Panc1 (cell line): ENCODE data around the gene GPC3. TPM values are rescaled to one million over a fixed set of nuclear protein-coding genes. Genes with fewer than 3 reads are reported as not detected.

Experiments used
- ATAC-seq: fragments of 200-7000 bp; cut with Tn5 transposase; 2 replicates; pipeline ENCODE4 v1.9.1; 2020; ENCODE audit warnings: mild to moderate bottlenecking, moderate library complexity
- BruUV-seq: library from RNA; stranded (reverse); fragments of 400-500 nt; replicated peaks from 2 replicates; lab custom pipeline; 2021; lab: Mats Ljungman, UMichigan
- CTCF ChIA-PET: fragments of 300-600 bp; sonication (Branson Sonifier 250); formaldehyde crosslinking; loops from one replicate; lab custom pipeline; 2022; ENCODE audit warnings: antibody characterized with exemption; lab: Charles Lee
- POLR2A ChIA-PET: fragments of 300-600 bp; sonication (Branson Sonifier 250); formaldehyde crosslinking; loops from one replicate; lab custom pipeline; 2022; ENCODE audit warnings: antibody characterized with exemption; lab: Charles Lee
- DNase-seq: peaks from one replicate; pipeline ENCODE4 v3.0.0-alpha.2; 2010; ENCODE audit warnings: low read depth, low spot score
- H3K27ac ChIP-seq: 2 replicates; pipeline ENCODE4 v1.5.1; 2011; ENCODE audit warnings: mild to moderate bottlenecking, low read length, inconsistent platforms
- H3K27me3 ChIP-seq: fragments of 200-500 bp; sonication (Bioruptor generic); 2 replicates; pipeline ENCODE4 v1.6.0; 2014; ENCODE audit warnings: low read length, inconsistent platforms; ENCODE audit not compliant: control insufficient read depth, insufficient read depth
- H3K36me3 ChIP-seq: fragments of 200-500 bp; sonication (Bioruptor generic); 2 replicates; pipeline ENCODE4 v1.5.1; 2014; ENCODE audit warnings: inconsistent platforms, mild to moderate bottlenecking, low read length, moderate library complexity; ENCODE audit not compliant: control insufficient read depth, insufficient read depth
- H3K4me1 ChIP-seq: 2 replicates; pipeline ENCODE4 v1.5.1; 2011; ENCODE audit warnings: inconsistent platforms, mild to moderate bottlenecking, low read length, moderate library complexity; ENCODE audit not compliant: control insufficient read depth, insufficient read depth
- H3K4me3 ChIP-seq, 2 experiments: 2 replicates each; pipeline ENCODE4 v1.5.1; 2011 to 2012; ENCODE audit warnings: low read depth in 2 of 2, low read length in 2 of 2, mild to moderate bottlenecking in 2 of 2, inconsistent platforms in 1 of 2, moderate library complexity in 1 of 2
- H3K9me3 ChIP-seq: fragments of 200-500 bp; sonication (Bioruptor generic); 2 replicates; pipeline ENCODE4 v1.5.1; 2014; ENCODE audit warnings: low read depth, mild to moderate bottlenecking, inconsistent platforms, low read length, moderate library complexity; ENCODE audit not compliant: control insufficient read depth, insufficient read depth
- CTCF ChIP-seq: fragments of 450-650 bp; IDR thresholded peaks from 2 replicates; pipeline ENCODE4 v1.5.1; 2017; ENCODE audit warnings: mild to moderate bottlenecking
- POLR2AphosphoS5 ChIP-seq: IDR thresholded peaks from 2 replicates; pipeline ENCODE4 v1.6.1; 2012; ENCODE audit warnings: mild to moderate bottlenecking, low read depth, low read length, moderate library complexity
- SIN3A ChIP-seq: IDR thresholded peaks from 2 replicates; pipeline ENCODE4 v1.6.1; 2012; ENCODE audit warnings: low read depth, mild to moderate bottlenecking, low read length, moderate library complexity, borderline replicate concordance; ENCODE audit not compliant: insufficient read depth
- TCF7L2 ChIP-seq: IDR thresholded peaks from 2 replicates; pipeline ENCODE4 v1.6.1; 2011; ENCODE audit warnings: mild to moderate bottlenecking, low read depth, low read length, inconsistent platforms
- in situ Hi-C: cut with HindIII; loops from 2 replicates; pipeline ENCODE4 v1.10.0; 2016; ENCODE audit warnings: low sequenced_read_pairs, low pct_unique_long_range_greater_than_20kb
- intact Hi-C: fragments of 100-400 bp; cut with micrococcal nuclease; formaldehyde crosslinking; loops from one replicate; pipeline ENCODE4 v1.10.0; 2022; ENCODE audit not compliant: unreplicated experiment
- total RNA-seq: library from RNA; stranded (reverse); gene quantifications from one replicate; pipeline ENCODE4 v1.2.1, GENCODE V29; 2021; ENCODE audit not compliant: unreplicated experiment
- TF ChIP-seq, protein P1 (sequence below), 2 experiments: IDR thresholded peaks; 2 replicates each; pipeline ENCODE4 v1.6.1; 2011 to 2012; ENCODE audit warnings: low read depth in 2 of 2, control low read depth in 1 of 2, low read length in 1 of 2, mild to moderate bottlenecking in 1 of 2, moderate library complexity in 1 of 2; ENCODE audit not compliant: insufficient read depth in 1 of 2

GPC3 gene
- total RNA-seq, 1 experiment from 2014 or later = 0.95 TPM

DNA sequence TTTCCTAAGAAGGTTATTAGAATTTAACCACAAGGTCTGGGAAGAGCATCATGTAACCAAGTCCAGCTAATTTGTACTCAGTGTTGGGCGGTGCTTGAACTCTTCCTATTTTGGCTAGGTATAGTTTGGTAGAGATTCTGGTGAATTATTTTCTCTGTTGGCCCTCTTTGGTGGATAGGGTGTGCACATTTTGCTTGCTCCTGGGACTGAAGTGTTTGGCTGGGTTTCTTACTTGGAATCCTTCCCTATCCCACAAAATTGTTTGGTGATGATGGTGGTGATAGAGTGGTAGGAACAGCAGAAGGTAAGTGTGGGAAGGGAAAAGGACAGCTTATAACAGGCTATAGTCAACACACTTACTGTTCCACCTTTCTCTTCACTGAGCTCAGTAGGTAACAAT lies 375.3 kb downstream of the GPC3 start:
- intact Hi-C loops (no loop called here), in situ Hi-C loops (no loop called here)
- no peaks in the 10 kb centered on the region for H3K4me1 ChIP-seq
- TF ChIP-seq POLR2AphosphoS5 = no peak
- no peak for TF ChIP-seq TCF7L2
- TF ChIP-seq, protein P1, sequence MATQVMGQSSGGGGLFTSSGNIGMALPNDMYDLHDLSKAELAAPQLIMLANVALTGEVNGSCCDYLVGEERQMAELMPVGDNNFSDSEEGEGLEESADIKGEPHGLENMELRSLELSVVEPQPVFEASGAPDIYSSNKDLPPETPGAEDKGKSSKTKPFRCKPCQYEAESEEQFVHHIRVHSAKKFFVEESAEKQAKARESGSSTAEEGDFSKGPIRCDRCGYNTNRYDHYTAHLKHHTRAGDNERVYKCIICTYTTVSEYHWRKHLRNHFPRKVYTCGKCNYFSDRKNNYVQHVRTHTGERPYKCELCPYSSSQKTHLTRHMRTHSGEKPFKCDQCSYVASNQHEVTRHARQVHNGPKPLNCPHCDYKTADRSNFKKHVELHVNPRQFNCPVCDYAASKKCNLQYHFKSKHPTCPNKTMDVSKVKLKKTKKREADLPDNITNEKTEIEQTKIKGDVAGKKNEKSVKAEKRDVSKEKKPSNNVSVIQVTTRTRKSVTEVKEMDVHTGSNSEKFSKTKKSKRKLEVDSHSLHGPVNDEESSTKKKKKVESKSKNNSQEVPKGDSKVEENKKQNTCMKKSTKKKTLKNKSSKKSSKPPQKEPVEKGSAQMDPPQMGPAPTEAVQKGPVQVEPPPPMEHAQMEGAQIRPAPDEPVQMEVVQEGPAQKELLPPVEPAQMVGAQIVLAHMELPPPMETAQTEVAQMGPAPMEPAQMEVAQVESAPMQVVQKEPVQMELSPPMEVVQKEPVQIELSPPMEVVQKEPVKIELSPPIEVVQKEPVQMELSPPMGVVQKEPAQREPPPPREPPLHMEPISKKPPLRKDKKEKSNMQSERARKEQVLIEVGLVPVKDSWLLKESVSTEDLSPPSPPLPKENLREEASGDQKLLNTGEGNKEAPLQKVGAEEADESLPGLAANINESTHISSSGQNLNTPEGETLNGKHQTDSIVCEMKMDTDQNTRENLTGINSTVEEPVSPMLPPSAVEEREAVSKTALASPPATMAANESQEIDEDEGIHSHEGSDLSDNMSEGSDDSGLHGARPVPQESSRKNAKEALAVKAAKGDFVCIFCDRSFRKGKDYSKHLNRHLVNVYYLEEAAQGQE (IDR thresholded peaks at IDR 0.05; ENCODE audit: insufficient read depth in 1 of 2, low read depth in 2 of 2, low read length in 1 of 2) = no peak
- no peak for TF ChIP-seq SIN3A
- TF ChIP-seq CTCF = no peak
- no TSS peak for BruUV-seq
- DNase-seq = no peak
- H3K27ac ChIP-seq = no peak overlapping the region
- CTCF ChIA-PET = no interaction called here
- no peak overlapping the region for H3K4me3 ChIP-seq
- no peak for ATAC-seq
- POLR2A ChIA-PET = interaction anchor here (0.6 kb wide), 1 partner anchor 8 kb away, joined by 3 read pairs; no protein-coding TSS in a partner anchor
- H3K36me3 ChIP-seq = no peaks in the 10 kb centered on the region
- no peaks in the 10 kb centered on the region for H3K9me3 ChIP-seq
- H3K27me3 ChIP-seq = no peaks in the 10 kb centered on the region

DNA sequence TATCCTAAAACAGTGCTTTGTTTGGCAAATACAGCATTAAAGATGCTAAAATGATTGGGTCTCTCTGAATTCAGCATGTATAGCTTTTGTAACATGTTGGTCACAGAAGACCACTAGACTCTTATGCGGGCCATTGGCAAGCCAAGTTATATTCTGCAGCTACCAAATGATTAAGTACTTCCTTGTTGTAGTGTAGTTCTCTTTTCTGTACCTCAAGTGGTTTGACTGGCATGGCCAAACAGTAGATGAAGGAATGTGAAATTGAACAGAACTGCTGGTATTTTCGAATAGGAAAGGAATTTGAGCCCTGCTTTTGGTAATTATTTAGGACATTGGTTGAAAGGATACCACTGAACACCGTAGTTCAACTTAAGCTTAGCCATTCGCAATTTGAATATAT lies 376.2 kb downstream of the GPC3 start:
- ATAC-seq (no peak), DNase-seq (no peak)
- ChIA-PET POLR2A (no interaction called here), CTCF (no interaction called here)
- Histone ChIP-seq H3K4me3 (no peak overlapping the region), H3K27me3 (no peaks in the 10 kb centered on the region; the same call in 1 of the 2 replicates), H3K4me1 (no peaks in the 10 kb centered on the region), H3K27ac (no peak overlapping the region), H3K9me3 (no peaks in the 10 kb centered on the region), H3K36me3 (no peaks in the 10 kb centered on the region)
- no TSS peak for BruUV-seq
- no peak for TF ChIP-seq CTCF
- no peak for TF ChIP-seq TCF7L2
- TF ChIP-seq POLR2AphosphoS5 = no peak
- TF ChIP-seq, protein P1 (IDR thresholded peaks at IDR 0.05; ENCODE audit: insufficient read depth in 1 of 2, low read depth in 2 of 2, low read length in 1 of 2) = no peak
- TF ChIP-seq SIN3A = no peak
- in situ Hi-C loops (no loop called here), intact Hi-C loops (no loop called here)
